IPS DF 4.7 (cell line): ENCODE data around the gene TRABD2A.
"Not testable (repeated sequence)": the region's sequence is repeated elsewhere in the genome, so short reads cannot be mapped to it uniquely, and the experiment has no call there.

Experiments used
- DNase-seq: peaks from one replicate; pipeline ENCODE4 v3.0.0-alpha.2; 2013; ENCODE audit warnings: low spot score; ENCODE audit errors: extremely low read depth

The TRABD2A gene

DNA sequence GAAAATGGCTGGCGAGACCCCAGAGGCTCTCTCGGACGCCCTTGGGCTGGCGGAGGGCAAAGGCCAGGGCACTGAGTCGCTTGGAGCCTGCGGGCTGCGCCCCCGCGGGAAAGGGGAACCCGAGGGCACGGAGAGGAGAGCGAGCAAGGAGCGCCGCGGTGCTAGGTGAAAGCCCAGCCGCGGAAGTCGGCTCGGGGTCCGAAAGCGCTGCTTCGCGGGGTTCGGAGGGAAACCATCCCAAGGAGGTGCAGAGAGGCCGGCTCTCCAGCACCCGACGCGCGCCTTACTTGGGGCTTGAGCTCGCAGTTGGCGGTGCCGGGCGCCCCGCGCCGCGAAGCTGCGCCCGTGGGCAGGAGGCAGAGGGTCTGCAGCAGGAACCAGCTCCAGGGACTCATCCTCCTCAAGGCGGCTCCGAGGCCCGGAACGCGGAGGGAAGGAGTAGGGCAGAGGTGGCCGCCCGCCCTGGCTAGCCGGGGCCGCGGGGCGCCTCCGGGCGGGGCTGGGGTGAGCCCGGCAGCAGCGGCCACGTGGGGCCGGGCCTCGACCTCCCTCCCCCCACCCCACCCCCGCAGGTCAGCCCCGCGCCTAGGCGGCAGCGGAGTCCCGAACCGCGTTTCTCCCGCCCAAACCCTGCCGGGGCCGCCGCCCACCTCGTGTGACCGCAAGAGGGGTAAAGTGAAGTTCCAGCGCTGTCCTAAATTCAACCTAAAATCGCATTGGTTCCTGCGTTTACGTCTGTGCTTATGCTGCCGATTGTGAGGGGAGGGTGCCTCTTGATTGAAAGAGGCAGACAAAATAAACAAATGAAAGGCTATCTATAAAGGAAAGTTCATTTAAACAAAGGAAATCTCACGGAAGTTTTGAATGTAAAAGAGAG, at the start of gene TRABD2A:
Gene TRABD2A (minus strand): TSS at position 440 of the 877 bp plus-strand sequence. CDS start 45 bp downstream, at position 395.
- no peak for DNase-seq

- no peak for DNase-seq
Observed at GRCh38 chr2:84927275-84927627, 46.4 kb upstream of the TRABD2A start.

- DNase-seq: peak; percentile 93
Observed at GRCh38 chr2:84925724-84926376, 45.0 kb upstream of the TRABD2A start.

GRCh38 chr2:84925336-84925723, 44.4 kb upstream of the TRABD2A start:
- DNase-seq: no peak

GRCh38 chr2:84924173-84925106, 43.6 kb upstream of the TRABD2A start:
- no peak for DNase-seq

DNA sequence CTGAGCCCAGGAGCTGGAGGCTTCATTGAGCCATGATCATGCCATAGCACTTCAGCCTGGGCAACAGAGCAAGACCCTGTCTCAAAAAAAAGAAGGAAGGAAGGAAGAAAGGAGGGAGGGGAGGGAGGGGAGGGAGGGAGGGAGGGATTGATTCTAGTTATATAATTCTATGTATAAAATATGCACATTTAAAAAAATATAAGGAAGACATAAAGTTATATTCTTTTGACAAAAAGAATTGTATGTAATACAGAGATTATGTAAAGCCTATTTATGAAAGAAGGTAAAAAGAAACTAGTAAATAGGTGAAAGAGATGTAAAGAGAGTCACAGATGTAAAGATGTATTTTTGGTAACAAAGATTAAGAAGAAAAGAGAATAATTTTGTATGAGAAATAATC, 42.1 kb upstream of the TRABD2A start:
- no peak for DNase-seq

GRCh38 chr2:84919885-84920580, 39.1 kb upstream of the TRABD2A start:
- no peak for DNase-seq

- DNase-seq: no peak
Observed at GRCh38 chr2:84918430-84918829, 37.5 kb upstream of the TRABD2A start.

- DNase-seq: not testable (repeated sequence)
Observed at GRCh38 chr2:84917821-84918220, 36.9 kb upstream of the TRABD2A start.

DNA sequence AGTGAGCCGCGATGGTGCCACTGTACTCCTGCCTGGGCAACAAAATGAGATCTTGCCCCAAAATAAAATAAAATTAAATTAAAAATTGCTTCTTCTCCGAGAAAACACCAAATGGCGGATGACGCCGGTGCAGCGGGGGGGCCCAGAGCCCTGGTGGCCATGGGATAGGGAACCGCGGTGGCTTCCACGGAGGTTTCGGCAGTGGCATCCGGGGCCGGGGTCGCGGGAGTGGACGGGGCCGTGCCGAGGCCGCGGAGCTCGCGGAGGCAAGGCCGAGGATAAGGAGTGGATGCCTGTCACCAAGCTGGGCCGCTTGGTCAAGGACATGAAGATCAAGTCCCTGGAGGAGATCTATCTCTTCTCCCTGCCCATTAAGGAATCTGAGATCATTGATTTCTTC, 34.8 kb upstream of the TRABD2A start:
- DNase-seq: not testable (repeated sequence)

- DNase-seq: no peak
Observed at GRCh38 chr2:84914334-84914733, 33.5 kb upstream of the TRABD2A start.

DNA sequence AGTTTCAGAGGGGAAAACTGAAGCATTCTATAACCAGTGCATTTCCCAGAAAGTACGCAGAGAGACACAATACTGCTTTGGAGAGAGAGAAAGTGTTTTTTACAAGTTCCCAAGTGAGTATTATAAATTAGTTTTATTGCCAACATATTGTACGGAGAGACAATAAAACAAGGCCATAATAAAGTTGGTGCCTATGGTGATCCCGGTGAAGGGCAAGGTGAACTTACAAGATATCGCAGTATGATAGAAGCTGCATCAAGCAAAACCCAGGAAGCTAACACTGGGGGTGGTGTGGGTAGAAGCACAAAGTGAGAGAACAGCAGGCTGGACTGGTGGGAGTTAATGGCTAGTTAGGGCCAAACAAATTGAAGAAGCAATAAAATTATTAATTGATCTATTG, 32.1 kb upstream of the TRABD2A start:
- no peak for DNase-seq

- no peak for DNase-seq
Observed at GRCh38 chr2:84911135-84911678, 30.3 kb upstream of the TRABD2A start.

DNA sequence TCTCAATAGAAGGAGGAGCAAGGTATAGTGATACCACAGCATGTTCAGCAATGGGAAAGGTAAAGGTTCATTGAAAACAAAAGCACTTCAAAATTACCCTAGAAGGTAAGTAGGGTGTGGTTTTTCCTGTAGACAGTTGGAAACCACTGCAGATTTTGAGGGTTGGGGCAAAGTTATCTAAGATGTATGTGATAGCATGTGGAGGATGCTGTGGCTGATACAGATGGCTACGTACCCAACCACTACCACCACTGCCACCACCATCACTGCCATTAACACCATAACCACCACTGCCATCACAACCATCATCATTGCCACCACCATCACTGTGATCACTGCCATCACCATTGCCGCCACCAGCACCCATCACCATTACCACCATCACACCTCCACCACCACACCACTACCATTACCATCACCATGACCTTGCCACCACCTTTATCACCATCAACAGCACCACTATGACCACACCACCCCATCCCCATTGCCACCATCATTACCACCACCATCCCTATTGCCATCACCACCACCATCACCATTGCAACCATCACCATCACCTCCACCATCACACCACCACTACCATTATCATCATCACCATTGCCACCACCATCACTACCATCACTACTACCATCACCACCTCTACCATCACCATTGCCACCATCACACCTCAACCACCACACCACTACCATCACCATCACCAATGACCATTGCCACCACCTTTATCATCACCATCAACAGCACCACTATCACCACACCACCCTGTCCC, 28.2 kb upstream of the TRABD2A start:
- no peak for DNase-seq

- no peak for DNase-seq
Observed at GRCh38 chr2:84906900-84907714, 26.2 kb upstream of the TRABD2A start.

DNA sequence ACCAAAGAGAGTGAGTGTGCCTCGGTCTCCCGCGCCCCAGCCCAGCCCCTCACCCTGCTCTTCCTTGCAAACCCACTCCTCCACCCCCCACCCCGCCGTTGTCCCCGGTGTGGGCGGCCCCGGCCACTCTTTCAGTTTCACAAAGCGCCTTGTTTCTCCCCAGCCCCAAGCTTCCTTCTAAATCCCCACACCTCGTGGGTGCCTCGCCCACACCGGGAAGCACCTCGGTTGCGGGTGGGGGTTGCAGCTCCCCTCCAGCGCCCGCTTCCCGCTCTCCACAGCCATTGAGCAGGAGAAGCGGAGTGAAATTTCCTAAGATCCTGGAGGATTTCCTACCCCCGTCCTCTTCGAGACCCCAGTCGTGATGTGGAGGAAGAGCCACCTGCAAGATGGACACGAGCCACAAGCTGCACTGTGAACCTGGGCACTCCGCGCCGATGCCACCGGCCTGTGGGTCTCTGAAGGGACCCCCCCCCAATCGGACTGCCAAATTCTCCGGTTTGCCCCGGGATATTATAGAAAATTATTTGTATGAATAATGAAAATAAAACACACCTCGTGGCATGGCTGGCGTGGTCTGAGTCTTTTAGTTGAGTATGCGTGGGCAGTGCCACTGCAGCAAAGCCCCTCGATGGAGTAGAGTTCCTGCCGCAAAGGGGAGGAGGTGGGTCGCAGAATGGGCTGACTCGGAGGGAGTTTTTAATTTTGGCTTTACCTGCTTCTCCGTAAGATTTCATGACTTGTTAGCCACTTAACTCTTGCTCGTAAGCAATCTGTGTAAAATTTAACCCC, 25.4 kb upstream of the TRABD2A start:
- DNase-seq: no peak

DNA sequence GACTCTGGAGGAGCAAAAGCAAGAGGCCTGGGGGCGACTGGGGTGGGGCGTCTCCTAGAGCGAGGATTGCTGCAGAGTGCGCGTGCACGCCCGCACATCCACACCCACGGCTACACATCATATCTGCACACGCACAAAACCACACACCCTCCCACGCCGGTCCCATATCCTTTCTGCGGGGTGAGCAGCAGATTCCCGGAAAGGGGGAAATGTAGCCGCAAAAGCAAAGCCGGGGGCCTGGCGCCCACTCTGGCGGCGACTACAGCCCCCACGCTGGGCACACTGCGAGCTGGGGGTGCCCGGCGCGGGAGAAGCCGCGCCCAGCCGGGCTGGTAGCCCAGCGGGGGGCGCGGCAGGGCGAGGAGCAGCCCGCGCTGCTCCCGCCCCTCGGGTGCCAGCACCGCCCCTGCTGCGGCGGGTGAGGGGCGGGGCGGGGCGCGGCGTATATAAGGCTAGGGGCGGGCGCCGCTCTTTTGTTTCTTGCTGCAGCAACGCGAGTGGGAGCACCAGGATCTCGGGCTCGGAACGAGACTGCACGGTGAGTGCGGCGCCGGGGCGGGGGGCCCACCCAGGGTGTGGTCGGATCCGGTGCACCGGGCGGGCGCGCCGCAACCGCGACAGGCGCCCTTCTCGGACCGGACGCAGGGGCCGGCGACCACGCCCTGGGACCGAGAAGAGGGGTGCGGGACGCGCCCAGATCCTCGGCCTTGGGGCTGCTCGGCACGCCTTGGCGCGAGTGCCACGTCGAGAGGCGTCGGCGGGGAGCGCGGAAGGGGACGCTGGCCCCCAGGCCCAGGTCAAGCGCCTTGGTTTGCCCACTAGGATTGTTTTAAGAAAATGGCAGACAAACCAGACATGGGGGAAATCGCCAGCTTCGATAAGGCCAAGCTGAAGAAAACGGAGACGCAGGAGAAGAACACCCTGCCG, 24.6 kb upstream of the TRABD2A start, which contains the start of gene TMSB10:
Gene TMSB10 (plus strand): TSS at position 476 of the 927 bp plus-strand sequence.
- no peak for DNase-seq
